Measurements from ENCODE around the gene SOX14. TPM values are rescaled to one million over a fixed set of nuclear protein-coding genes. Genes with fewer than 3 reads are reported as not detected.

Gene SOX14
- total RNA-seq, 1 experiment from 2014 or later, result not detected

Other genes starting within 250 kb of the SOX14 start
- not detected in 2 replicates for gene CLDN18, start 245.8 kb downstream of the SOX14 start, total RNA-seq (2014; rRNA removed; shearing (Covaris generic))

All from NCI-H460 (cell line).